ENCODE measurements around the gene EXOC4. TPM values are rescaled to one million over a fixed set of nuclear protein-coding genes. Genes with fewer than 3 reads are reported as not detected.

Gene EXOC4
- polyA plus RNA-seq, 1 experiment, result 45.9 TPM

DNA sequence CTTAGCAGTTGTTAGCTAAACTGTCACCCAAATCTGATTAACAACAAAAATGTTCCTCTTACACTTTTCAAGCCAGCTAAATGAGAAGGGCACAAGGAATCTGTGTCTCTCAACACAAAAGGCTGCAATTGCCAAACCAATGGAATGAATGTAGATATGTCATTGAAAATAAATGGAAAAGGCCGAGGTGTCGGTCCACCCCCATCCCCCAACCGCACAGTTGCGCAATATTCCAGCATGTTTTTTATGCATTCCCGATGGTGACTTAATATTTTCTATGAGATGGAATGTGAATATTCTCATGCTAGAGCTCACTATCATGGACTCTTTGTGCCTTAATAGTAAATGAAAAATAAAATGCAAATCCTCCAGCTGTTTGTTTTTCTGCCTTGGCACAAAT is 692.6 kb downstream of the EXOC4 start:
- CTCF ChIA-PET, result interaction anchor here (0.6 to 1.2 kb wide), 3 partner anchors 10 to 46 kb away, joined by 3 read pairs; no protein-coding TSS in a partner anchor
- TF ChIP-seq CTCF (IDR thresholded peaks at IDR 0.05; ENCODE audit: insufficient read depth, low read depth, low read length), result no peak
- no peaks in the 10 kb centered on the region for H3K27me3 ChIP-seq (ENCODE audit: control insufficient read depth, insufficient read depth, low read length)
- H3K36me3 ChIP-seq (ENCODE audit: control insufficient read depth, insufficient read depth, low read length), result no peaks in the 10 kb centered on the region
- no peak overlapping the region for H3K4me3 ChIP-seq (ENCODE audit: low read depth, low read length)
- no peak for DNase-seq (ENCODE audit: low read depth)
- POLR2A ChIA-PET, result no interaction called here

DNA sequence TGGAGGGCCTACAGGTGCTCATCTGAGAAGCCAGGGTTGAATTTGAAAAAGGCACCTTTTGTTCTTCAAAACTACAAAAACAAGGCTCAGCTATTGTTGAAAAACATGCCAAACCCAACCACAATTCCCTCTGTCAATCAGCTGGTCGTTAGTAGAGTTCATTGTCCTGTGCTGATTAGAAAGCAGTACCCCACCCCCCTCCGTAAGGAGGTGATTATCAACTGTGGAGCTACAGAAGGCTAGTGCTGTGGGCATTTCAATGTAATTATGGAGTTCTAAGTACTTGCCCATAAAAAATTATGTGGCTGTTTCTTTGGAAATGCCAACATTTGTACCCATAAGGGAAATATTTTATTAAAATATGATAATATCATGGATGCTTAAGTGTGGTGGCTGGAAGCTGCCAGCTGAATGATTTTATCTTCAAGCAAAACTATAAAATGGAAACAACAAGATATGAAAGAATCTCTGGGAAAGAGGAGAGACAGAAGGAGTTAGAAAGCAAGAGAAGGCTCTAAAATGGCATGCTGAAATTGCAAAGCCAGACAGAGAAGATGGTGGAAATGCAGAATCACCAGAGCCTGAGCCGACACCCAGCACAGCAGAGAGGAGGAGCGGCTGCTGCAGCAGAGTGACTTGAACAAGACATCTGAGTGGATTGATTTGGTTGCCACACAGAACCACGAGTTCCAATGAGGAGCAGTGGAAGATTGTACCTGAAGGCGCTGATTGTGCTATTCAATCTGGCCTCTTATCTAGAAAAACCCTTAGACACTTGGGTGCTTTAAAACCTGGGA is 694.8 kb downstream of the EXOC4 start:
- DNase-seq (ENCODE audit: low read depth), result no peak
- TF ChIP-seq CTCF (IDR thresholded peaks at IDR 0.05; ENCODE audit: insufficient read depth, low read depth, low read length), result no peak
- Histone ChIP-seq H3K36me3 (ENCODE audit: control insufficient read depth, insufficient read depth, low read length) (no peaks in the 10 kb centered on the region; the same call in 1 of the 2 replicates), H3K27me3 (ENCODE audit: control insufficient read depth, insufficient read depth, low read length) (no peaks in the 10 kb centered on the region), H3K4me3 (ENCODE audit: low read depth, low read length) (no peak overlapping the region)
- ChIA-PET CTCF (no interaction called here), POLR2A (no interaction called here)

DNA sequence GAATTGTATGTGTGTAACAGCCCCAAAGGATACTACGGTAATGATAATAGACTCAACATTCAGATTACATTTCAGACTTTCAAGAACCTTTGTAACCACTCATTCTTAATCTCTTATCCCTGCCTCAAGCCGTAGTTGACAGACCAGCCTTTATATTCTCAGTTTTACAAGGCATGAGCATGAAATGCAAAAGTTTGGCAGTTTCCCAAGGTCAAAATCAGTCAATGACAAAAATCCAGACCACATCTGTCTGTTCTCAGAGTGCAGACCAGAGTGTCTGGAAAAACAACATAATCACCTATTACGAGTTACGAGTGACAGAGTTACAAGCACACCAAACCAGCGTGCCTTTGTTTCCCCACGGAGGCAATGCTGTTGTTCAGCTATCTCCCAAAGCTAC is 695.7 kb downstream of the EXOC4 start:
- Histone ChIP-seq H3K27me3 (ENCODE audit: control insufficient read depth, insufficient read depth, low read length) (no peaks in the 10 kb centered on the region), H3K4me3 (ENCODE audit: low read depth, low read length) (no peak overlapping the region), H3K36me3 (ENCODE audit: control insufficient read depth, insufficient read depth, low read length) (no peaks in the 10 kb centered on the region; the same call in 1 of the 2 replicates)
- DNase-seq (ENCODE audit: low read depth), result no peak
- TF ChIP-seq CTCF (IDR thresholded peaks at IDR 0.05; ENCODE audit: insufficient read depth, low read depth, low read length), result no peak
- ChIA-PET CTCF (no interaction called here), POLR2A (no interaction called here)

DNA sequence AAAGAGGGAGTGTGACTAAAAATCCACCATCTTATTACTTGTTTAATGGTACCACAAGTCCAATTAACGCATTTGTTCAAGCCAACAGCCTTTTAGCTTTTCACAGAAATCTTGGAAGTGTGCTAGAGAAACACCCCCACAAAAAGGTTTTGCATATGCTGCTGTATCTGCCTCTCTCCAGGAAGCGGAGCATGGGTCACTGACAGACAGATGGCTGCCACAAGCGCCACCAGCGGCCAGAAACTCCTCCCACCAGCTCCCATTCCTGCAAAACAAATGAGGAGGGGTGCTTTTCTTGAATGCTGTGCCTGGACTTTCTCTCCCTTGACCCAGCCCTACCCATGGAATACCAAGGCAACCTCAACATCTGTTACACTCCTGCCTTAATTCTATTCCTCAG is 698.0 kb downstream of the EXOC4 start:
- no peaks in the 10 kb centered on the region for H3K27me3 ChIP-seq (ENCODE audit: control insufficient read depth, insufficient read depth, low read length)
- DNase-seq (ENCODE audit: low read depth), result no peak
- ChIA-PET POLR2A (no interaction called here), CTCF (no interaction called here)
- no peak overlapping the region for H3K4me3 ChIP-seq (ENCODE audit: low read depth, low read length)
- no peaks in the 10 kb centered on the region; the same call in 1 of the 2 replicates for H3K36me3 ChIP-seq (ENCODE audit: control insufficient read depth, insufficient read depth, low read length)
- TF ChIP-seq CTCF (IDR thresholded peaks at IDR 0.05; ENCODE audit: insufficient read depth, low read depth, low read length), result no peak

DNA sequence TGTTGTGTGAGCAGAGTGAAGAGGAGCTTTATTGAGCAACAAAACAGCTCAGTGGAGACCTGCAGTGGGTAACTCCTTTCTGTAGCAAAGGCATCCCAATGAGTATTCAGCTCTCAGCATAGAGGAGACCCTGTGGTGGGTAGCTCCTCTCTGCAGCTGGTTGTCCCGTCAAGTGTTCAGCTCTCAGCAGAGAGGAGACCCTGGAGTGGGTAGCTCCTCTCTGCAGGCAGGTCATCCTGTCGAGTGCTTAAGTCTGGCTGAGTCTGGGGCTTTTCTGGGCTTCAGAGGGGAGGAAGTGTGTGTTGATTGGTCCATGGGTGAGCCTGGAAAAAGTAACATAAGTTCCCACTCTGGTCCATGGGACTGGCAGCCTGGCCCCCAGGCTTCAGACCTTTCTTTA is 702.3 kb downstream of the EXOC4 start:
- no peak for TF ChIP-seq CTCF (IDR thresholded peaks at IDR 0.05; ENCODE audit: insufficient read depth, low read depth, low read length)
- Histone ChIP-seq H3K27me3 (ENCODE audit: control insufficient read depth, insufficient read depth, low read length) (no peaks in the 10 kb centered on the region), H3K4me3 (ENCODE audit: low read depth, low read length) (no peak overlapping the region), H3K36me3 (ENCODE audit: control insufficient read depth, insufficient read depth, low read length) (no peaks in the 10 kb centered on the region; the same call in 1 of the 2 replicates)
- ChIA-PET CTCF (no interaction called here), POLR2A (no interaction called here)
- no peak for DNase-seq (ENCODE audit: low read depth)
